Testis (tissue), 3 donors: ENCODE results near the gene CEP72. TPM values are rescaled to one million over a fixed set of nuclear protein-coding genes. Genes with fewer than 3 reads are reported as not detected.
"Not testable (repeated sequence)": the region's sequence is repeated elsewhere in the genome, so short reads cannot be mapped to it uniquely, and the experiment has no call there.

Source experiments
- DNase-seq: peaks from one replicate; pipeline ENCODE4 v3.0.0-alpha.2; 2019
- H3K27ac ChIP-seq, 2 donors: fragments of 200-600 bp; sonication (generic); one replicate each; pipeline ENCODE4 v1.5.1; 2019
- H3K27me3 ChIP-seq: fragments of 200-600 bp; sonication (generic); one replicate; pipeline ENCODE4 v1.5.1; 2019
- H3K36me3 ChIP-seq: fragments of 200-600 bp; sonication (generic); one replicate; pipeline ENCODE4 v1.5.1; 2017; ENCODE audit warnings: low read depth; ENCODE audit errors: missing control alignments
- H3K4me1 ChIP-seq: fragments of 200-600 bp; sonication (generic); one replicate; pipeline ENCODE4 v1.5.1; 2019
- H3K4me3 ChIP-seq, 2 donors: fragments of 200-600 bp; sonication (generic); one replicate each; pipeline ENCODE4 v1.5.1; 2017 to 2019
- H3K9me3 ChIP-seq: fragments of 200-600 bp; sonication (generic); one replicate; pipeline ENCODE4 v1.5.1; 2017
- POLR2A ChIP-seq: fragments of 450-650 bp; IDR thresholded peaks from one replicate; pipeline ENCODE4 v1.6.1; 2017; ENCODE audit warnings: antibody characterized with exemption, mild to moderate bottlenecking, moderate library complexity
- WGBS, 2 donors: methylation state at CpG; one replicate each; pipeline ENCODE4 v1.1.5; 2018; 5-methylcytosine and 5-hydroxymethylcytosine counted together
- intact Hi-C: fragments of 100-400 bp; cut with DNase I; formaldehyde crosslinking; loops from one replicate; pipeline ENCODE4 v1.15.1; 2023; ENCODE audit warnings: low total_unique reads
- polyA plus RNA-seq: library from polyadenylated mRNA; stranded (reverse); fragments of 350-450 nt; fragmentation: Illumina TruSeq; extraction: RNeasy Lipid Tissue Mini Kit (QIAGEN cat#74804); gene quantifications from one replicate; pipeline ENCODE4 v1.2.3, GENCODE V29; 2014; ENCODE audit warnings: low read depth, low replicate concordance; ENCODE audit not compliant: insufficient read depth
- total RNA-seq, 2 donors: library from RNA; depleted of rRNA; stranded (reverse); fragments of >200 nt; gene quantifications; one replicate each; pipeline ENCODE4 v1.2.3, GENCODE V29; 2016
- TF ChIP-seq, protein P1 (sequence below), 3 experiments: fragments of 450-650 bp in 2 of 3; fragments of 200-600 bp in 1 of 3; sonication (generic) in 1 of 3; IDR thresholded peaks; one replicate each; pipeline ENCODE4 v1.5.1; 2016 to 2019; ENCODE audit warnings: antibody characterized with exemption in 3 of 3, mild to moderate bottlenecking in 2 of 3, moderate library complexity in 1 of 3

CEP72 gene
- total and polyA plus RNA-seq, 3 donors from 2014 or later: 18.5 to 31.2 (median 19.8) TPM

DNA sequence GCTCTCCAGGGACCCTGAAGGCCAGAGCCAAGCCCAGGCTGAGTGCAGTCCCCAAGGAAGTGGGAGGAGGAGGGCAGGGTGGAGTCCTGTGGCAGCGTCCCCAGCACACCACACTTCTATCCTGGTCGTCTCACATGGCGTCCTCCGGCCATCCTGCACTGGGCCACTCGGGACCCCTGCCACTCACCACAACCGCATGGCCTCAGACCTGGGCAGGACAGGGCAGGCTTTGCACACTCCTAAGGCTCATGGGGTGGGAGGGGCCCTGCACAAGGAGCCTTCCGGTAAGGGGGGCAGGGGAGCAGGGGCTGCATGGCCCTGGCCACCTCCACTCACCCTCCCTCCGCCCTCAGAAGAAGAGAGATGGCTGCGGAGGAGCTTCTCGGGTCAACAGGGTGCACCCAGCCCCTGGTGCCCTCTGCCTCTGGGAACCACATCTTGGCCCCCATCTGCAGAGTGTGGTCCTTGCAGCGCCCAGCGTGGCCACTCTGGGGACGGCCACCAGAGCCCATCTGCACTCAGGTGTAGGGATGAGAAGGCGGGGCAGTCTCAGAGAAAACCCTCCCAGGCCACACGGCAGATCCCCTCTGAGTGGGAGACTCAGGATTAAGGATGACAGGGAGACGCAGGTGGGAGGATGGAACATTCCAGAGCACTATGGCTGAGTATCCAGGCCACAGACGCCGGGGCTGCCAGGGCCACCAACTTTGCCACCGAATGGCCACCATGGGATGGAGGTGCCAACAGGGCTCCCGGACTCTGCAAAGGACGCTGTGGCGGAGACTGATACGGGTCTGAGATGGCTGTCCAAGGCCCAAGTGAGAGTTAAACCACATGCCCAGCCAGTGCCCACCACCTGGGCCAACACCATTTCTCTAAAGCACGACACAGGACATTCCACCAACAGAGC is 73.4 kb downstream of the CEP72 start:
- no peak overlapping the region for H3K27ac ChIP-seq
- TF ChIP-seq POLR2A: no peak
- TF ChIP-seq, protein P1, sequence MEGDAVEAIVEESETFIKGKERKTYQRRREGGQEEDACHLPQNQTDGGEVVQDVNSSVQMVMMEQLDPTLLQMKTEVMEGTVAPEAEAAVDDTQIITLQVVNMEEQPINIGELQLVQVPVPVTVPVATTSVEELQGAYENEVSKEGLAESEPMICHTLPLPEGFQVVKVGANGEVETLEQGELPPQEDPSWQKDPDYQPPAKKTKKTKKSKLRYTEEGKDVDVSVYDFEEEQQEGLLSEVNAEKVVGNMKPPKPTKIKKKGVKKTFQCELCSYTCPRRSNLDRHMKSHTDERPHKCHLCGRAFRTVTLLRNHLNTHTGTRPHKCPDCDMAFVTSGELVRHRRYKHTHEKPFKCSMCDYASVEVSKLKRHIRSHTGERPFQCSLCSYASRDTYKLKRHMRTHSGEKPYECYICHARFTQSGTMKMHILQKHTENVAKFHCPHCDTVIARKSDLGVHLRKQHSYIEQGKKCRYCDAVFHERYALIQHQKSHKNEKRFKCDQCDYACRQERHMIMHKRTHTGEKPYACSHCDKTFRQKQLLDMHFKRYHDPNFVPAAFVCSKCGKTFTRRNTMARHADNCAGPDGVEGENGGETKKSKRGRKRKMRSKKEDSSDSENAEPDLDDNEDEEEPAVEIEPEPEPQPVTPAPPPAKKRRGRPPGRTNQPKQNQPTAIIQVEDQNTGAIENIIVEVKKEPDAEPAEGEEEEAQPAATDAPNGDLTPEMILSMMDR (IDR thresholded peaks at IDR 0.05): no peak
- H3K36me3 ChIP-seq: no peaks in the 10 kb centered on the region
- intact Hi-C loops: no loop called here
- no peaks in the 10 kb centered on the region for H3K4me1 ChIP-seq
- H3K27me3 ChIP-seq: no peaks in the 10 kb centered on the region
- 89% methylated on average over 16 to 24 of the region's 24 CpGs for WGBS, 2 donors
- peak; percentile 6 for DNase-seq
- H3K9me3 ChIP-seq: no peaks in the 10 kb centered on the region
- no peak overlapping the region for H3K4me3 ChIP-seq

DNA sequence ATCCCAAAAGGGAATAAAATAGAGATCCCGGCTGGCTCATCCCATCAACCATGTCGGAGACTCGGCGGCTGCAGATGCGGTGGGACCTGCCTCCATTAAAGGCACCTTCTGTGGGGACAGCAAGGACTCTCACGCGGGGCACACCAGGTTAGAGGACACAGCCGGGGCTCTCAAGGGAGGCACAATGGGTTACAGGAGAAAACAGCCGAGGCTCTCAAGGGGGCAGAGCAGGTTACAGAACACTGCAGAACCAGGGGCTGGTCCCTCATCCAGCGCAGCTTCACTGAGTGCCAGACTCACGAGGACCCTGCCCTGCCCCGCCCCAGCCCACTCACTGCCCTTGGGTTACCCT is 74.0 kb downstream of the CEP72 start:
- H3K27ac ChIP-seq, H3K4me1 ChIP-seq, intact Hi-C loops, DNase-seq, H3K27me3 ChIP-seq, H3K36me3 ChIP-seq, H3K4me3 ChIP-seq, H3K9me3 ChIP-seq: not testable (repeated sequence)
- WGBS, 2 donors: 86 to 88% methylated on average over 7 to 12 of the region's 12 CpGs

DNA sequence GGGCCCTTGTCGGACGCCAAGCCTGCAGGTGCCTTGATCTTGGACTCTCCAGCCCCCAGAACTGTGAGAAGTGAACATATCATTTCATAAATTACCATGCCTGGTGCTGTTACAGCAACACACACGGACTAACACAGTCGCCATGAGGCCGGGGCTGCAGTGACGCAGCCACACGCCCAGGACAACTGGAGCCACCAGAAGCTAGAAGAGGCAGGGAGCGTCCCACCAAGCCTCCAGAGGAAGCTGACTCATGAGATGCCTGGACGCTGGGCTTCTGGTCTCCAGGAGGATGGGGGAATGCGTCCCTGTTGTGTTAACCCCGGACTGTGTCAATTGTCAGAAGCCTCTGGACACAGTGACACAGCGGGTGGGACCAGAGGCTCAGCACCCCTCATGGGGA is 74.8 kb downstream of the CEP72 start:
- DNase-seq, H3K27me3 ChIP-seq, H3K9me3 ChIP-seq, H3K4me1 ChIP-seq, H3K27ac ChIP-seq, H3K36me3 ChIP-seq, intact Hi-C loops, H3K4me3 ChIP-seq: not testable (repeated sequence)
- 94% methylated on average over 12 of the region's 12 CpGs; no CpG with 5 or more reads in 1 of the 2 donors for WGBS, 2 donors

DNA sequence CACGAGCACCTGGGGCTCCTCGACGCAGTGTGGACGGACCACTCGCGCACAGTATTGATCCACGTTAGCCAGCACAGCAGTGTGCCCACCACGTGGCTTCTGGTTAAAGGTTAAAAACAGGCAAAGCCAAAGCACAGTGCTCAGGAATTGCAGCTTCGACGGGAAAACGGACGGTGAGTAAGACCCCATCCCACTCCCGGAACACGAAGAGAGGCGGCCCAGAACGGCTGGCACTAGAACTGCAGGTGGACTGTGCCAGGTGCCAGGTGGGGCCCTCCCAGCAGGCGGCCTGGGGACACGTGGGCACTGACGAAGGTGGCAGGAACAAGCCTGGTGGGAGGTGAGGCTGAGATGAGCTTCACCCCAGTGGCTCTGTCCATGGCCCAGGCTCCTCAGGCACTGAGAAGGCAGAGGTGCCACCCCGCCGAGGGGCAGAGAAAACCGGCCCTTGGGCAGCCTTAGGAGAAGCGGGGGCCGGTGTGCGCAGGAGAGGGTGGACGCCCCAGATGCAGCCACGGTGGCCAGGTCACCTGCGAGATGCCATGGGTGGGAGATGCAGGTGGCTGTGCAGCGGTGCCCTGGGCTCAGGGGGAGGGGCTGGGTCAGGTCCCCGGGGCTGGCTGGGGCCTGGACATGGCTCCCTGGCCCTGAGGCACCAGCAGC is 76.3 kb downstream of the CEP72 start:
- intact Hi-C loops, H3K9me3 ChIP-seq, H3K36me3 ChIP-seq: not testable (repeated sequence)

DNA sequence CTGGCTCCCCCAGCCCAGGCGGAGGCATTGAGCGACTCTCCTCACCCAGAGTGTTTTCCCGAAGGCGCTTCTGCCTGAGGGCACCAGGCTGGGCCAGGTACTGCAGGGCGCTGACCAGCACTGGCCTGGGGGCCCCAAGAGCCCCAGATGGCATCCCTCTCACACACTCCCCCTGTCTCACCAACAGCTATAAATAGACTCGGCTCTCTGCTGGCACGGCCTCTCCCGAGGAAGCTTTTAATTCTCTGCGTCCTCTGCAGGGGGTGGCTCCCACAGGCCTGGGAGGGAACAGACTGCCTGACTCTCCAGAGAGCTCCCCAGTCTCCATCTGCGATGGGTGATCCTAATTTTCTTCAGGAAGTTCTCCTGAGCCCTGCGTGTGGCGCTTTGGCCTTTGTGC is 78.2 kb downstream of the CEP72 start:
- no CpG with 5 or more reads among the region's 12 CpGs for WGBS, 2 donors
- H3K4me1 ChIP-seq, H3K9me3 ChIP-seq, H3K27ac ChIP-seq, DNase-seq, H3K27me3 ChIP-seq, intact Hi-C loops, H3K36me3 ChIP-seq, H3K4me3 ChIP-seq: not testable (repeated sequence)

More for the DNA sequence above, 76.3 kb downstream of the CEP72 start:
- DNase-seq, H3K27ac ChIP-seq, H3K27me3 ChIP-seq, H3K4me3 ChIP-seq, H3K4me1 ChIP-seq: not testable (repeated sequence)
- WGBS, 2 donors: 70 to 92% methylated on average over 6 to 28 of the region's 30 CpGs

DNA sequence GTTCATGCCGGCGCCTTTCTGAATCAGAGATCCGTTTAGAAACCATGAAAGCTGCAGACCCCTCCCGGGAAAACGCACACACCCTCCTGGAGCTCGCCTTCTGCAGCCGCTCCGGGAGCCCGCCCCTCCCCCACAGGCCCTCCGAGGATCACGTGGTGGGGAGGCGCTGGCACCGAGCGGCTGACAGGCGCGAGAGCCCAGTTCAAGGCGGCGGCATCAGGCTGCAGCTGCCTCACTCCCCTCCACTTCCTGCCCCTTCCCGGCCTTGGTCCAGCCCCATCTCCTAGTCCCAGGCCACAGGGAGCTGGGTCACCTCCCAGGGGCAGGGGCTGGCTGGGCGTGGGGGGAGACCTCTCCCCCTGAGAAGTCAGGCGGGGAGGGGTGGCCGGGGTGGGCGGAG is 78.9 kb downstream of the CEP72 start:
- H3K4me1 ChIP-seq, intact Hi-C loops, H3K9me3 ChIP-seq, H3K27me3 ChIP-seq, H3K36me3 ChIP-seq, H3K27ac ChIP-seq, DNase-seq, H3K4me3 ChIP-seq: not testable (repeated sequence)
- WGBS, 2 donors: 0% methylated on average over 10 of the region's 23 CpGs; no CpG with 5 or more reads in 1 of the 2 donors

DNA sequence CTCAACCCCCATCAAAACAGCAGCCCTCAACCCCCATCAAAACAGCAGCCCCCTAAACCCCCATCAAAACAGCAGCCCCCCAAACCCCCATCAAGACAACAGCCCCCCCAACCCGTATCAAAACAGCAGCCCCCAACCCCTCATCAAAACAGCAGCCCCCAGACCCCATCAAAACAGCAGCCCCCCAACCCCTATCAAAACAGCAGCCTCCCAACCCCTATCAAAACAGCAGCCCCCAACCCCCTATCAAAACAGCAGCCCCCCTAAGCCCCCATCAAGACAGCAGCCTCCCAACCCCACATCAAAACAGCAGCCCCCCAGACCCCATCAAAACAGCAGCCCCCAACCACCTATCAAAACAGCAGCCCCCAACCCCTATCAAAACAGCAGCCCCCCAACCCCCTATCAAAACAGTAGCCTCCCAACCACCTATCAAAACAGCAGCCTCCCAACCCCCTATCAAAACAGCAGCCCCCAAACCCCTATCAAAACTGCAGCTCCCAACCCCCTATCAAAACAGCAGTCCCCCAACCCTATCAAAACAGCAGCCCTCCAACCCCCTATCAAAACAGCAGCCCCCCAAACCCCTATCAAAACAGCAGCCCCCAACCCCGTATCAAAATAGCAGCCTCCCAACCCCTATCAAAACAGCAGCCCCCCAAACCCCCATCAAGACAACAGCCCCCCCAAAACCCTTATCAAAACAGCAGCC is 79.8 kb downstream of the CEP72 start:
- H3K27me3 ChIP-seq: no peaks in the 10 kb centered on the region
- intact Hi-C loops: no loop called here
- no peak for DNase-seq
- H3K36me3 ChIP-seq: no peaks in the 10 kb centered on the region
- WGBS, 2 donors: 17 to 21% methylated on average over 2 of the region's 2 CpGs
- H3K9me3 ChIP-seq: no peaks in the 10 kb centered on the region
- no peak overlapping the region for H3K27ac ChIP-seq
- TF ChIP-seq, protein P1 (IDR thresholded peaks at IDR 0.05): no peak
- no peak for TF ChIP-seq POLR2A
- peaks cover 3% of the 10 kb centered on the region for H3K4me1 ChIP-seq
- H3K4me3 ChIP-seq: no peak overlapping the region

DNA sequence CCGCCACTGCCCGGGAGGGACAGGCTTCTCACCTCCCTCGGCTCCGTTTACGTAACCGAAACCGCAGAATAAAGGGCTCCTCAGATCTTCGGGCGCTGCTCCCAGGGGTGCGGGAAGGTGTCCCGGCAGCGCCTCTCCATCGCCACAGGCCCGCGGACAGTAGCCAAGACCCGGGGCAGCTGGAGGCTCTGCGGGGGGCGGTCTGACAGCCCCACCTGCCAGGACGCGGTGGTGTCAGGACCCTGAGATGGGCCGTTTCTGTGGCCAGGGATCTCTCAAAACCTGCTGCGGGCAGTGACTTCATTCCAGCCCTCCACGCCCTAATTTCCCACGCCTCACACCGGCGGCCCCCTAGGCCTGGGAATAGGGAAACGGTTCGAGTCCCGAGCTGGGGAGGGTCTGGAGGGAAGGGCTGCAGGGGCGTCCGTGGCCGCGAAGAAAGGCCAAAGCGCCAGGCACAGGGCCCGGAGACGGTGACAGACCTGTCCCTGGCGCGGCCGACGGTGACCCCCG is 80.4 kb downstream of the CEP72 start:
- intact Hi-C loops, H3K9me3 ChIP-seq, H3K4me1 ChIP-seq, H3K36me3 ChIP-seq, H3K27ac ChIP-seq, DNase-seq, H3K27me3 ChIP-seq: not testable (repeated sequence)
- 0 to 2% methylated on average over 10 to 40 of the region's 41 CpGs for WGBS, 2 donors
- peak overlapping the region; percentile 34 to 38 for H3K4me3 ChIP-seq

DNA sequence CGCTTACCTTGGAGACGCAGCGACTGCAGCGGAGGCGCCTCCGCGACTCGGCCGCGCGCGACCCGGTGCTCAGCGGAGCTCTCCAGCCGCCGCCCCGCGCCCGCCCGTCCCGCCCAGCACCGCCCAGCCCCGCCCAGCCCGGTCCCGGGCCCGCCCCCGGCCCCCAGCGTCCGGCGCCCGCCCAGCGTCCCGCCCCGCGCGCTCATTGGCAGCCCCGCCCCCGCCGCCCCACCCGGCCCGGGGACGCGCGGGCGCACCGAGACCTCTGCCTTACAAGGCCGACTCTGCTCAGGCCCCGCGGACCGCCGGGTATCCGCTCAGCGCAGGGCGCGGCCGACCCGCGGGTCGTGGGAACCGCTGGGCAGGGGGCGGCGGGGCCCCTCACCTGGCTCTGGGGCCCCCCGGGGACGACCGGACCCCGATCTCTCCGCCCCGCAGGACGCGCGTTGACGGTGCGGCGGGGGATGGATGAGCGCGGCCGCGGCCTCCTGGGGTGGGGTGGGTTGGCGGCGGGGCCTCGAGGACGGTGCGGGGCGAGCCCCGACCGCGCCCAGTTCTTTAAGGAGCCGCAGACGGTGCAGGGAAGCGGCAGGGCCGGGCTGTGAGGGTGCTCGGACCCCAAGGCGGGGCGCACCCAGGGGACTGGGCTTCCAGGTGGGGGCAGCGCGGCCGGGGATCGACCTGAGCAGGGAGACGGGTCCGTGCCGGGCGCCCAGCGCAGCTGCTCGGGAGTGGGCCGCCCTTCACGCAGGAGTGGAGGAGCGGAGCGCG is 81.3 kb downstream of the CEP72 start, which contains the start of gene TPPP:
TPPP (minus strand) TSS at position 82 of the 771 bp plus-strand sequence. CDS start 15,292 bp downstream, outside the sequence.
- H3K4me1 ChIP-seq, H3K9me3 ChIP-seq, intact Hi-C loops, H3K27me3 ChIP-seq, H3K27ac ChIP-seq, H3K36me3 ChIP-seq: not testable (repeated sequence)
- H3K4me3 ChIP-seq: peak within 1 kb of the TSS; percentile 34 to 44
- peak; percentile 84 for DNase-seq
- WGBS, 2 donors: 2% methylated on average over 10 of the region's 109 CpGs; no CpG with 5 or more reads in 1 of the 2 donors
